T-helper 17 cell (primary cell): Measurements from ENCODE around the gene DEFB124. TPM values are rescaled to one million over a fixed set of nuclear protein-coding genes. Genes with fewer than 3 reads are reported as not detected.
"Not testable (repeated sequence)": the region's sequence is repeated elsewhere in the genome, so short reads cannot be mapped to it uniquely, and the experiment has no call there.

Experiments used
- ATAC-seq: fragments of 150-1000 bp; cut with Tn5 transposase; 2 replicates; pipeline ENCODE4 v1.10.0; 2021; ENCODE audit warnings: mild to moderate bottlenecking, moderate library complexity
- DNase-seq, 3 donors: peaks; one replicate each; pipeline versions ENCODE4 v3.0.0 to v3.0.0-alpha.2; 2020 to 2021
- H3K9me3 ChIP-seq: one replicate; pipeline ENCODE4 v1.7.0; 2013; ENCODE audit warnings: low read length, mild to moderate bottlenecking; ENCODE audit not compliant: control insufficient read depth, poor library complexity, severe bottlenecking
- H3K27ac Mint-ChIP-seq: one replicate; pipeline ENCODE4 v1.8.0; 2022; ENCODE audit warnings: mild to moderate bottlenecking, moderate library complexity, mixed read lengths
- H3K27me3 Mint-ChIP-seq: one replicate; pipeline ENCODE4 v1.8.0; 2022; ENCODE audit warnings: mixed read lengths
- H3K36me3 Mint-ChIP-seq: one replicate; pipeline ENCODE4 v1.8.0; 2022; ENCODE audit warnings: low read depth, mixed read lengths
- H3K4me1 Mint-ChIP-seq: one replicate; pipeline ENCODE4 v1.8.0; 2022; ENCODE audit warnings: mild to moderate bottlenecking, mixed read lengths
- H3K4me3 Mint-ChIP-seq: one replicate; pipeline ENCODE4 v1.8.0; 2022; ENCODE audit warnings: mild to moderate bottlenecking, moderate library complexity, mixed read lengths
- total RNA-seq, 4 donors: library from RNA in 2 of 4; stranded (reverse) in 2 of 4; gene quantifications; one replicate each; pipeline ENCODE4 v1.2.3 and lab custom pipeline; 2022 to 2026

The DEFB124 gene
- total RNA-seq, 2 donors from 2014 or later, result not detected

DNA sequence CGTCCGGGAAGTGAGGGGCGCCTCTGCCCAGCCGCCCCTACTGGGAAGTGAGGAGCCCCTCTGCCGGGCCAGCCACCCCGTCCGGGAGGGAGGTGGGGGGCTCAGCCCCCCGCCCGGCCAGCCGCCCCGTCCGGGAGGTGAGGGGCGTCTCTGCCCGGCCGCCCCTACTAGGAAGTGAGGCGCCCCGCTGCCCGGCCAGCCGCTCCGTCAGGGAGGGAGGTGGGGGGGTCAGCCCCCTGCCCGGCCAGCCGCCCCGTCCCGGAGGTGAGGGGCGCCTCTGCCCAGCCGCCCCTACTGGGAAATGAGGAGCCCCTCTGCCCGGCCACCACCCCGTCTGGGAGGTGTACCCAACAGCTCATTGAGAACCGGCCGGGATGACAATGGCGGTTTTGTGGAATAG, 47.4 kb downstream of the DEFB124 start:
- ATAC-seq, H3K4me3 Mint-ChIP-seq: not testable (repeated sequence)

GRCh38 chr20:31426891-31427551, 47.9 kb downstream of the DEFB124 start:
- not testable (repeated sequence) for H3K4me3 Mint-ChIP-seq, H3K4me1 Mint-ChIP-seq, ATAC-seq, H3K9me3 ChIP-seq, H3K27ac Mint-ChIP-seq, H3K36me3 Mint-ChIP-seq, DNase-seq, H3K27me3 Mint-ChIP-seq

More for the DNA sequence above, 47.4 kb downstream of the DEFB124 start:
- not testable (repeated sequence) for H3K9me3 ChIP-seq, DNase-seq, H3K27ac Mint-ChIP-seq, H3K36me3 Mint-ChIP-seq, H3K4me1 Mint-ChIP-seq
- peaks cover 13% of the 10 kb centered on the region for H3K27me3 Mint-ChIP-seq

DNA sequence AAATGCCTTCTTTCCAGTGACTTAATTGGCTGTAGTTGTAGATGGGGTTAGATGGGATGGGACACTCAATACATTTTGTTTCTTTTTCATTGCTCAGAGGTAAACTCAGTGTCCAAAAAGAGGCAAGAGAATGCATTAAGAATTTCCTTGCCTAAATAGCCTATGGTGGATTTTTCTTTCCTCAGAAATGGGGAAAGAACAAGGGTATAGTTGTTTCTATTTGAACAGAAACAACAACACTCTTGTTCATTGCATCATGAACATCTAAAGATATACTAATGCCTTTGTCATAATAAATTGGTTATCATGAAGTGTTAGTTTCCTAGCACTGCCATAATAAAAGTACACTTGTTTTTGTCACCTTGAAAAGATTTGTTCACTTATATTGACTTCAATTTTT, 49.1 kb downstream of the DEFB124 start:
- DNase-seq, result no peak
- H3K27me3 Mint-ChIP-seq, result peaks cover 9% of the 10 kb centered on the region
- H3K9me3 ChIP-seq, result no peaks in the 10 kb centered on the region
- no peak overlapping the region for H3K27ac Mint-ChIP-seq
- H3K4me1 Mint-ChIP-seq, result no peaks in the 10 kb centered on the region
- ATAC-seq, result no peak
- H3K36me3 Mint-ChIP-seq, result no peaks in the 10 kb centered on the region
- no peak overlapping the region for H3K4me3 Mint-ChIP-seq

- no peaks in the 10 kb centered on the region for H3K36me3 Mint-ChIP-seq
- H3K27me3 Mint-ChIP-seq, result peaks cover 25% of the 10 kb centered on the region
- DNase-seq, result no peak
- H3K9me3 ChIP-seq, result no peaks in the 10 kb centered on the region
- H3K27ac Mint-ChIP-seq, result no peak overlapping the region
- no peak overlapping the region for H3K4me3 Mint-ChIP-seq
- no peaks in the 10 kb centered on the region for H3K4me1 Mint-ChIP-seq
- no peak for ATAC-seq
Observed at GRCh38 chr20:31418307-31418706, 56.6 kb downstream of the DEFB124 start.

DNA sequence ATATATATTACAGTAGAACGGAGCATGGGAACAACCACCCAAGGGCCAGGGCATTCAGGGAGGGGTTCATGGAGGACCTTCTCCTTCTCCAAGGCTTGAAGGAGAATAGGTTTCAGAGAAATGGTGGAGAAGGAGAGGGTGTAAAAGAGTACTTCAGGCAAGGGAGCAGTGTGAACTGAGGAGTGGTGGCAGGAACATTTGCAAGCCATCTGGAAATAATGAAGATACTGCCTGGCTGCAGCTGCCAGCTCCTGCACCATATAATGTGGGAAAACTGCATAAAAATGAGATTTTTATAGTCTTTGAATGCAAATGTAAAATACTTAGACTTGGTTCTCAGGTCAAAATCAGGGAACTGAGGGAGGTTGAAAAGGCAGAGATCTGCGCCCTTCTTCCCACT, 59.3 kb downstream of the DEFB124 start:
- H3K27me3 Mint-ChIP-seq, result peaks cover 40% of the 10 kb centered on the region
- no peaks in the 10 kb centered on the region for H3K36me3 Mint-ChIP-seq
- H3K4me3 Mint-ChIP-seq, result no peak overlapping the region
- H3K9me3 ChIP-seq, result no peaks in the 10 kb centered on the region
- ATAC-seq, result no peak
- no peak overlapping the region for H3K27ac Mint-ChIP-seq
- H3K4me1 Mint-ChIP-seq, result no peaks in the 10 kb centered on the region
- DNase-seq, result no peak

Other genes starting within 250 kb of the DEFB124 start
- gene DEFB115, start 217.5 kb downstream of the DEFB124 start, total RNA-seq, result not detected
- not detected for gene DEFB116, start 166.5 kb downstream of the DEFB124 start, total RNA-seq
- not detected for gene DEFB118, start 106.5 kb downstream of the DEFB124 start, total RNA-seq
- gene DEFB119, start 84.5 kb downstream of the DEFB124 start, total RNA-seq, result not detected
- gene DEFB121, start 68.9 kb downstream of the DEFB124 start, total RNA-seq, result not detected
- not detected for gene DEFB123, start 34.5 kb downstream of the DEFB124 start, total RNA-seq
- gene REM1, start 161 bp upstream of the DEFB124 start, total RNA-seq, result not detected
- 100 to 1,000 TPM; 154 to 177 TPM for gene HM13, start 39.3 kb upstream of the DEFB124 start, total RNA-seq
- gene ID1, start 130.2 kb upstream of the DEFB124 start, total RNA-seq, result 1 to 10 TPM; 3.5 to 6.8 TPM
- not detected for gene COX4I2, start 162.8 kb upstream of the DEFB124 start, total RNA-seq
- 10 to 100 TPM; 35.6 to 59.1 TPM for gene BCL2L1, start 247.7 kb upstream of the DEFB124 start, total RNA-seq